NCI-H345 (cell line): ENCODE results near the gene TUBD1.
"Not testable (repeated sequence)": the region's sequence is repeated elsewhere in the genome, so short reads cannot be mapped to it uniquely, and the experiment has no call there.

Experiments
- DNase-seq: peaks from one replicate; lab custom pipeline; 2025; lab: John Stamatoyannopoulos, UW

TUBD1 gene, protein sequence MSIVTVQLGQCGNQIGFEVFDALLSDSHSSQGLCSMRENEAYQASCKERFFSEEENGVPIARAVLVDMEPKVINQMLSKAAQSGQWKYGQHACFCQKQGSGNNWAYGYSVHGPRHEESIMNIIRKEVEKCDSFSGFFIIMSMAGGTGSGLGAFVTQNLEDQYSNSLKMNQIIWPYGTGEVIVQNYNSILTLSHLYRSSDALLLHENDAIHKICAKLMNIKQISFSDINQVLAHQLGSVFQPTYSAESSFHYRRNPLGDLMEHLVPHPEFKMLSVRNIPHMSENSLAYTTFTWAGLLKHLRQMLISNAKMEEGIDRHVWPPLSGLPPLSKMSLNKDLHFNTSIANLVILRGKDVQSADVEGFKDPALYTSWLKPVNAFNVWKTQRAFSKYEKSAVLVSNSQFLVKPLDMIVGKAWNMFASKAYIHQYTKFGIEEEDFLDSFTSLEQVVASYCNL

GRCh38 chr17:59892924-59893675 is at the start of gene TUBD1, which contains the start of gene RPS6KB1:
TSS of gene TUBD1 (minus strand) at chr17:59892943. CDS start at chr17:59891002, 1,941 bp downstream.
TSS of gene RPS6KB1 (plus strand) at chr17:59893121. CDS start at chr17:59893185, 64 bp downstream.
- peak; percentile 98 for DNase-seq

- DNase-seq = no peak
Observed at GRCh38 chr17:59941131-59941530, 48.4 kb upstream of the TUBD1 start.

- DNase-seq = not testable (repeated sequence)
Observed at GRCh38 chr17:59940697-59941096, 48.0 kb upstream of the TUBD1 start.

DNA sequence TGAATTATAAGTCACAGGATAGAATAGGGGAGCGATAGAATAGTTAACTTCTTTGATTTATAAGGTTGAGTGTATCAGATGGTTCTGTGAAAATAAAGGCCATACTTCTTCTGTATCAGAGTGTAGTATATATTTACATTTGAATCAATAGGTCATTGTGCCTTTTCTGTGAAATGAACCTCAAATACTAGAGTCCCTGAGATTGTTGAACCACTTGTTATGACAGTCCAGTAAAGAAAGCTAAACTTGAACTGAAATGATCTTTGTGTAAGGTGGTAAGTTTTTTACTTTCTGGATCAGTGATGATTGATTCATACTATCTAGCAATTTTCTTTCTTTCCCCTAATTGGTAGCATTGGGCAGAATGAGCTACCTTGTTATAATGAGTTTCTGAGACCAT is 40.6 kb upstream of the TUBD1 start:
- DNase-seq = not testable (repeated sequence)

GRCh38 chr17:59930768-59931167 is 38.0 kb upstream of the TUBD1 start:
- DNase-seq = not testable (repeated sequence)

DNA sequence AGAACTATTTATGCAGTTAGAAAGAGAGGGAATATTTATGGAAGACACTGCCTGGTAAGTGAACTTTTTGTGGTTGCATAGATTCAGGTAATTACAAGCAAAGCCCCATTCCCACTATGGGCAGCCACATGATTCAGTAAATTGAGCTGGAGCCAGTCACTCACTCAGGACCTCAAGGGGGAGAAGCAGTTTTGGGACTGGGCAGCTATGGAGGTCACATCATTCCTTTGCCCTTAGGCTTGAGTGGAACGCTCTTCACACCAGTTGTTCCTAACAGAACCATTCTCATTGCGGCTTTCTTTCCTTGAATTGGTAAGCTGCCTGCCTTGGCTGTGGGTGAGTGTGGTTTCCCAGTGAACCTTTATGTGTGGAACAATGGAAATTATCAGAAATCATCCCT is 37.4 kb upstream of the TUBD1 start:
- DNase-seq = not testable (repeated sequence)

- DNase-seq = not testable (repeated sequence)
Observed at GRCh38 chr17:59920637-59921036, 27.9 kb upstream of the TUBD1 start.

GRCh38 chr17:59916446-59916845 is 23.7 kb upstream of the TUBD1 start:
- DNase-seq = no peak

GRCh38 chr17:59914274-59914854 is 21.6 kb upstream of the TUBD1 start:
- peak; percentile 29 for DNase-seq

DNA sequence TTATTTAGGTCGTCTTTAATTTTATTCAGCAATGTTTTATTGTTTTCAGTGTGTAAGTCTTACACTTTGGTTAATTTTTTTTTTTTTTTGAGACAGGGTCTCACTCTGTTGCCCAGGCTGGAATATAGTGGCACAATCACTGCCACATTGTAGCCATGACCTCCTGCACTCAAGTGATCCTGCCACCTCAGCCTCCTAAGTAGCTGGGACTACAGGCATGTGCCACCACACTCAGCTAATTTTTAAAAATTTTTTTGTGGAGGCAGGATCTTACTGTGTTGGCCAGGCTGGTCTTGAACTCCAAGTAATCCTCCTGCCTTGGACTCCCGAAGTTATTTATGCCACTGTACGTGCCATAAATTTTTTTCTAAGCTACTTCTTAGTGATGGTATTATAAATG is 14.7 kb upstream of the TUBD1 start:
- DNase-seq = no peak

GRCh38 chr17:59903455-59903854 is 10.7 kb upstream of the TUBD1 start:
- DNase-seq = no peak

DNA sequence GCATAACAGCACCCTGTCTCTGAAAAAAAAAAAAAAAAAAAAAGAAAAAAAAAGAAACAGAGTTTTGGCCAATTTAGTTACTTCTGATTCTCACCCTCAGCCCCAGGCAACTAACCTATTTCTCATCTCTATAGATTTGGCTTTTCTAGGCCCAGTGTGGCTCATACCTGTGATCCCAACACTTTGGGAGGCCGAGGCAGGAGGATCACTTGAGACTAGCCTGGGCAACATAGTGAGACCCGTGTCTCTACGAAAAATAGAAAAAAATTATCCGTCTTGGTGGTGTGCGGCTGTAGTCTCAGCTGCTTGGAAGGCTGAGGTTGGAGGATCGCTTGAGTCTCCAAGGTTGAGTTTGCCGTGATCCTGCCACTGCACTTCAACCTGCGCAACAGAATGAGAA is 8.9 kb upstream of the TUBD1 start:
- no peak for DNase-seq

GRCh38 chr17:59899099-59899498 is 6.4 kb upstream of the TUBD1 start:
- no peak for DNase-seq

- DNase-seq = no peak
Observed at GRCh38 chr17:59897090-59897489, 4.3 kb upstream of the TUBD1 start.

- no peak for DNase-seq
Observed at GRCh38 chr17:59893676-59894100, 945 bp upstream of the TUBD1 start.

DNA sequence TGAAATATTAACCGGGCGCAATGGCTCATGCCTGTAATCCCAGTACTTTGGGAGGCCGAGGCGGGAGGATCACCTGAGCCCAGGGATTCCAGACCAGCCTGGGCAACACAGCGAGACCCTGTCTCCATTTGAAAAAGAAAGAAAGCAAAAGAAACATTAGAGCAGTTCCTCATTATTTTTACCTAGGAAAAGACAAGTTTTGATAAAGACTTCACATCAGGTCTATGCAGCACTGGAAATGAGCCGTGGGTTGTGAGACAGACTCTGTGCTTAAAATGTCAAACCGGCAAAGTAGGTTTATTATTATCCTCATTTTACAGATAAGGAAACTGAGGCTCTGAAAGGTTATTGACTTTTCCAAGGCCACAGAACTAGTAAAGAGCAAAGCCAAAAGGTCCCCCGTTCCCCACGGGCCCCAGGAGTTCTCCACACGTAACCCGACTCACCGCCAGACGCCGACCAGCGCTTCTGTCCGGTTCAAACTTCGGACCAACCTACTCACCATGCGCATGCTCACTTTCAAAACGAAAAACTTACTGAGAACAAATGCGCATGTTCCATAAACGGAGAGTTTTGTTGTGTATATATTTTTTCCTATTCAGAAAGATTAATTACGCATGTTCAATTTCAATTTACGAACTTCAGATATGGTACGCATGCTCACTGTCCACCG is 356 bp downstream of the TUBD1 start:
- DNase-seq = no peak

DNA sequence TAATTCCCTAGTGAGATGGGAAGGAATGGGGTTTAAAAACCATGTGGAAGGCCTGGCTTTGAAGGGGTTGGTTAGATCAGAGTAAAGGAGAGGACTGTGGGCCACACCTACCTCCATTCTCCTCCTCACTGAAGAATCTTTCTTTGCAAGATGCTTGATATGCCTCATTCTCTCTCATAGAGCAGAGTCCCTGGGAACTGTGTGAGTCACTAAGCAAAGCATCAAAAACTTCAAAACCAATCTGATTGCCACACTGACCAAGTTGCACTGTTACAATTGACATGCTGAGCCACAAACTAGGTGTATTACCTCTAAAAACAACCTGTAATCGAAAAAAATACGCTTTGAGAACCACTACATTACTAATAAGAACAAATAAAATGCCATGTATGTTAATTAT is 2.0 kb downstream of the TUBD1 start:
- no peak for DNase-seq

DNA sequence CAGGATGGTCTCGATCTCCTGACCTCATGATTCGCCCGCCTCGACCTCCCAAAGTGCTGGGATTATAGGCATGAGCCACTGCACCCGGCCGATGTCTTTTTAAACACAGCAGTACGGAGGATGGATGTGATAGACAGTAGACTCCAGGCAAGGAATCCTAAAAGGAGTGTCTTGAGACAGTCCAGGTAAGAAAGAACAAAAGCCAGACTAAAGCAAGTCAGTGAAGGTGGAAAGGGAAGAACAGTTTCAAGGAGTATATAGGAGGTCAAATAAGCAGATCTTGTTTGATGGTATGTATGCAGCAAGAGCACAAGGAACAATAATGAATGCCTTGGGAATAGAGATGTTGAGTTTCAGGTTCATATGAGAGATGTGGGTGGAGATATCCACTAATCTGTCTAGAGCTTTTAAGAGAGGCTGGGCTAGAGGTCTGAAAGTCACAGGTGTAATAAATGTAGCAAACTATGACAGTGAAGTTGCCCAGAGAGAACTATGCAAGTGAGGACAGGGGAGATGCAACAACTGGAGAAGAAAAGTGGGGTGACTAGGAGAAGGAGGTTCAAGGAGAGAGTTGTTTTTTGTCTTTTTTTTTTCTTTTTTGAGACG is 4.5 kb downstream of the TUBD1 start:
- DNase-seq = no peak

- no peak for DNase-seq
Observed at GRCh38 chr17:59884861-59885260, 7.9 kb downstream of the TUBD1 start.

GRCh38 chr17:59878624-59879023 is 14.1 kb downstream of the TUBD1 start:
- no peak for DNase-seq

- DNase-seq = no peak
Observed at GRCh38 chr17:59877965-59878364, 14.8 kb downstream of the TUBD1 start.

DNA sequence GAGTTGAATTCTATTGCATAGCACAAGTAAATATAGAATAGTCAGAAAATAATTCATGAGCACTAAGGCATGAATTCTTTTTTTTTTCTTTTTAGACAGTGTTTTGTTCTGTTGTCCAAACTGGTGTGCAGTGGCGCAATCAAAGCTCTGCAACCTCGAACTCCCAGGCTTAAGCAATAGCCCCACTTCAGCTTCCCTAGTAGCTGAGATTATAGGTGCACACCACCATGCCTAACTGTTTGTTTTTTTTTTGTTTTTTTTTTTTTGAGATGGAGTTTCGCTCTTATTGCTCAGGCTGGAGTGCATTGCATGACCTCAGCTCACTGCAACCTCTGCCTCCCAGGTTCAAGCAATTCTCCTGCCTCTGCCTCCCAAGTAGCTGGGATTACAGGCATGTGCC is 16.6 kb downstream of the TUBD1 start:
- DNase-seq = no peak
